HAP-1 (cell line): Measurements from ENCODE around the gene HIGD1C.
"Not testable (repeated sequence)": the region's sequence is repeated elsewhere in the genome, so short reads cannot be mapped to it uniquely, and the experiment has no call there.

Experiments used
- DNase-seq, 2 experiments: peaks; one replicate each; pipeline ENCODE4 v3.0.0-alpha.2; 2016 to 2020; ENCODE audit warnings: low spot score in 2 of 2
- H3K27me3 ChIP-seq: fragments of 250-450 bp; sonication (Bioruptor Pico); 2 replicates; pipeline ENCODE4 v1.5.1; 2020; ENCODE audit warnings: low read depth, mild to moderate bottlenecking, moderate library complexity
- H3K36me3 ChIP-seq: fragments of 250-450 bp; sonication (Bioruptor Pico); replicated peaks from 2 replicates; pipeline ENCODE4 v1.5.1; 2020; ENCODE audit warnings: mild to moderate bottlenecking
- H3K4me1 ChIP-seq: fragments of 250-450 bp; sonication (Bioruptor Pico); 2 replicates; pipeline ENCODE4 v1.5.1; 2020; ENCODE audit warnings: mild to moderate bottlenecking
- H3K4me3 ChIP-seq: fragments of 250-450 bp; sonication (Bioruptor Pico); 2 replicates; pipeline ENCODE4 v1.5.1; 2020; ENCODE audit warnings: mild to moderate bottlenecking, moderate library complexity
- H3K9me3 ChIP-seq: fragments of 250-450 bp; sonication (Bioruptor Pico); 2 replicates; pipeline ENCODE4 v1.5.1; 2020; ENCODE audit warnings: mild to moderate bottlenecking, moderate library complexity
- in situ Hi-C: fragments of 300-500 bp; cut with MboI; formaldehyde crosslinking; loops from 3 replicates; pipeline ENCODE4 v1.14.3; 2020; ENCODE audit warnings: low sequenced_read_pairs, inconsistent platforms, mixed read lengths

Gene HIGD1C

DNA sequence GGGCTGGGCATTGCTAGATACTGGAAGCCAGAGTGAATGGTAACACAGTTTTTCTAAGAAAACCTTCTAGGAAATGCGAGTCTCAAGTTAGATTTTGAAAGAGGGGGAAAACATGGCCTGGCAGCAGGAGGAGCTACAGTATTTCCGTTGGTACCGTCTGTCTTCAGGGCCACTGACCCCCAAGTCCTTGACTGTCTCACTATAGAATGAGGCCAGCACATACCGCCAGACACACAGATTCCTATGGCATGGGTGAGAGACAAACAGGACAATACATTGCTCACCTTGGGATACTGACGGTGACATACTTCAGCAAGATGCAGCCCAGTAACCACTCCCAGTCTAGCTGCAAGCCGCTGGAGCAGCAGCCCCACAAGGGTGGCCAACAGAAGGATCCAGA is 52.2 kb downstream of the HIGD1C start:
- in situ Hi-C loops, result no loop called here
- no peak for DNase-seq
- H3K36me3 ChIP-seq, result peaks cover 48% of the 10 kb centered on the region

GRCh38 chr12:51005030-51005429 is 52.7 kb downstream of the HIGD1C start:
- in situ Hi-C loops, result no loop called here
- peaks cover 45% of the 10 kb centered on the region for H3K36me3 ChIP-seq

More for the DNA sequence above, 52.2 kb downstream of the HIGD1C start:
- H3K4me1 ChIP-seq, result peaks cover 9% of the 10 kb centered on the region
- no peak overlapping the region for H3K4me3 ChIP-seq
- H3K9me3 ChIP-seq, result no peaks in the 10 kb centered on the region; the same call in 1 of the 2 replicates
- H3K27me3 ChIP-seq, result no peaks in the 10 kb centered on the region

DNA sequence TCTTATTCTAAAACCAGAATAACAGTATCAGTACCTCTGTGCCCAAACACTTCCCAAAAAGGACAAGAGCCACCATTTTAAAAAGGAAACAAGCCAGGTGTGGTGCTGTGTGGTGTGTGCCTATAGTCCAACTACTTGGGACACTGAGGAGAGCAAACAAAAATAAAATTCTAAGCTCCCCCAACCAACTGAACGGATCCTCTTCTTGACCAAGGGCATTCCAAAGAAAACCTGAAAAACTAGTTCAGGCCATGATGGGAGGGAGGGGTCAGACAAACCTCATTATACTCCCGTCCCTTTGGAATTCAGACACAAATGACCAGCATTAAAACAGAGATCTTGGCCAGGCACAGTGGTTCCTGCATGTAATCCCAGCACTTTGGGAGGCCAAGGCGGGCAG is 53.3 kb downstream of the HIGD1C start:
- peaks cover 41% of the 10 kb centered on the region for H3K36me3 ChIP-seq
- H3K9me3 ChIP-seq, result no peaks in the 10 kb centered on the region; the same call in 1 of the 2 replicates
- in situ Hi-C loops, result no loop called here
- H3K4me1 ChIP-seq, result peaks cover 18% of the 10 kb centered on the region
- H3K4me3 ChIP-seq, result no peak overlapping the region
- no peaks in the 10 kb centered on the region for H3K27me3 ChIP-seq
- no peak for DNase-seq

More at GRCh38 chr12:51005030-51005429, 52.7 kb downstream of the HIGD1C start:
- H3K4me1 ChIP-seq, result peaks cover 14% of the 10 kb centered on the region
- H3K27me3 ChIP-seq, result no peaks in the 10 kb centered on the region
- H3K9me3 ChIP-seq, result no peaks in the 10 kb centered on the region; the same call in 1 of the 2 replicates
- DNase-seq, result no peak
- H3K4me3 ChIP-seq, result no peak overlapping the region

DNA sequence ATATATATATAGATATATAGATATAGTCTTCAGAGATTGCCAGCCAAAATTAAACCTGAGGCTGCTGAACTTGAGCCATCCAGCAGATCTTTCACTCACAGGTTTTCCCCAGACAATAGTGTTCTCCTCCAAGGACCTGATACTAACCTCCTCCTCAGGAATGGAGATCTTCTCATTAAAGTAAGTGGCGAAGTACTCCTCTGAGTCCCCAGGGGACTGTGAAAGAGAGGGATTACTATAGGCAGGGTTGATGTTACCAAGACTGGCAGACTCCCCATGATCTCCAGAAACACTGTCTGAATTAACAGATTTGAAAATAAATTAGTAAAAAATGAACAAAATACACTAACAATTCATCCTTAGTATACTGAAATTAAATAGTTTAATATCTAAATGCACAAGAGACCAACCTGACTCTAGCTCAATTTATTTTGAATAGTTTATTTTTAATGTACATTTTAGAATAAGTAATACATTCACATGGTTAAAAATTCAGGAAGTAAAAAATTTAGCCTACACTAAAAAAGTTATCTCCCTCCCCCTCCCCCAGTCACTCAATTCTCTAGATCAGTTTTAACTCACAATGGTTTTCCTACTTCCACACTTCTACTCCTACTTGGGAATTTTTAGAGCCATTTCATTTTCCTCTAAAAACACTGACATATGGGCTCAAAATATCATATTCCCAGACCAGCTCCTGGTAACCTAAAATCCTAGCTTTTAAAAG is 56.1 kb downstream of the HIGD1C start:
- peaks cover 28% of the 10 kb centered on the region for H3K4me1 ChIP-seq
- no peaks in the 10 kb centered on the region; the same call in 1 of the 2 replicates for H3K9me3 ChIP-seq
- H3K4me3 ChIP-seq, result no peak overlapping the region
- DNase-seq, result peak in 1 of 2 experiments; percentile 24
- H3K27me3 ChIP-seq, result no peaks in the 10 kb centered on the region
- peaks cover 41% of the 10 kb centered on the region for H3K36me3 ChIP-seq
- in situ Hi-C loops, result no loop called here

GRCh38 chr12:51009056-51009440 is 56.7 kb downstream of the HIGD1C start:
- H3K4me3 ChIP-seq, result no peak overlapping the region
- in situ Hi-C loops, result no loop called here

GRCh38 chr12:51011955-51012354 is 59.6 kb downstream of the HIGD1C start:
- peak; percentile 34 to 79 for DNase-seq
- Histone ChIP-seq H3K4me3 (no peak overlapping the region), H3K27me3 (no peaks in the 10 kb centered on the region), H3K9me3 (no peaks in the 10 kb centered on the region), H3K36me3 (peaks cover 15% of the 10 kb centered on the region), H3K4me1 (peaks cover 33% of the 10 kb centered on the region)
- in situ Hi-C loops, result no loop called here

More at GRCh38 chr12:51009056-51009440, 56.7 kb downstream of the HIGD1C start:
- Histone ChIP-seq H3K4me1 (peaks cover 29% of the 10 kb centered on the region), H3K9me3 (no peaks in the 10 kb centered on the region; the same call in 1 of the 2 replicates), H3K36me3 (peaks cover 41% of the 10 kb centered on the region), H3K27me3 (no peaks in the 10 kb centered on the region)
- peak in 1 of 2 experiments; percentile 36 for DNase-seq

GRCh38 chr12:51012570-51013236 is 60.4 kb downstream of the HIGD1C start:
- no peaks in the 10 kb centered on the region for H3K9me3 ChIP-seq
- H3K4me1 ChIP-seq, result peaks cover 33% of the 10 kb centered on the region
- no peak for DNase-seq
- no peaks in the 10 kb centered on the region for H3K27me3 ChIP-seq
- in situ Hi-C loops, result no loop called here
- H3K4me3 ChIP-seq, result no peak overlapping the region
- H3K36me3 ChIP-seq, result peaks cover 8% of the 10 kb centered on the region

GRCh38 chr12:51013441-51013840 is 61.1 kb downstream of the HIGD1C start:
- H3K4me1 ChIP-seq, result peaks cover 33% of the 10 kb centered on the region
- no peak for DNase-seq
- H3K36me3 ChIP-seq, result peaks cover under 1% of the 10 kb centered on the region
- H3K4me3 ChIP-seq, result no peak overlapping the region
- H3K9me3 ChIP-seq, result no peaks in the 10 kb centered on the region
- in situ Hi-C loops, result no loop called here
- no peaks in the 10 kb centered on the region for H3K27me3 ChIP-seq

DNA sequence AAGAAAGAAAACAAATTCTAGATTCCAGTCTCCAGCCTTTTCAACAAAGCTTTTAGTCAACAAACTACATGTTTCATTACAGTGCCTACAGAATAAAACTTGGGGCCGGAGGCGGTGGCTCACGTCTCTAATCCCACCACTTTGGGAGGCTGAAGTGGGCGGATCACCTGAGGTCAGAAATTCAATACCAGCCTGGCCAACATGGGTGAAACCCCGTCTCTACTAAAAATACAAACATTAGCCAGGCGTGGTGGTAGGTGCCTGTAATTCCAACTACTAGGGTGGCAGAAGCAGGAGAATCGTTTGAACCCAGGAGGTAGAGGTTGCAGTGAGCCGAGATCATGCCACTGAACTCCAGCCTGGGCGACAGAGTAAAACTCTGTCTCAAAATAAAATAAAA is 62.1 kb downstream of the HIGD1C start:
- H3K4me1 ChIP-seq, result peaks cover 24% of the 10 kb centered on the region
- H3K9me3 ChIP-seq, H3K27me3 ChIP-seq, H3K4me3 ChIP-seq, H3K36me3 ChIP-seq, in situ Hi-C loops: not testable (repeated sequence)
- peak in 1 of 2 experiments; percentile 35 for DNase-seq

DNA sequence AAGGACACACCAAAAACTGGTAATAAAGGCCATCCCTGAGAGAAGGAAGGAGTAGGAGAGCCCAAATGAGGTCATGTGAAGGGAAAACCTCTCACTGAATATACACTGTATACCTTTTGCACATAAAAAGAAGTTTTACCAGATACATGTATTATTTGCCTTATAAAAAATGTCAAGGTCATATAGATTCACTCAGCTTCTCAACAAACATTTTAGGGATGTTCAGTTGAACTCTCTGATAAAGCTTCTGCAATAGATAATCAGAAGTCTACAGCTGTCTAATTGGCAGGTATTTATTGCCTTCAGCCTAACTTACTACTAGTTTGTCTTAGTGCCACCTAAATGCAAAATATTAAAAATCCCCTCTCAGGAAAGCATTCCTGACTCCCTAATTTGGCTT is 65.1 kb downstream of the HIGD1C start:
- Histone ChIP-seq H3K9me3 (no peaks in the 10 kb centered on the region), H3K4me1 (peaks cover 13% of the 10 kb centered on the region), H3K36me3 (no peaks in the 10 kb centered on the region), H3K27me3 (no peaks in the 10 kb centered on the region), H3K4me3 (no peak overlapping the region)
- DNase-seq, result no peak
- in situ Hi-C loops, result no loop called here

DNA sequence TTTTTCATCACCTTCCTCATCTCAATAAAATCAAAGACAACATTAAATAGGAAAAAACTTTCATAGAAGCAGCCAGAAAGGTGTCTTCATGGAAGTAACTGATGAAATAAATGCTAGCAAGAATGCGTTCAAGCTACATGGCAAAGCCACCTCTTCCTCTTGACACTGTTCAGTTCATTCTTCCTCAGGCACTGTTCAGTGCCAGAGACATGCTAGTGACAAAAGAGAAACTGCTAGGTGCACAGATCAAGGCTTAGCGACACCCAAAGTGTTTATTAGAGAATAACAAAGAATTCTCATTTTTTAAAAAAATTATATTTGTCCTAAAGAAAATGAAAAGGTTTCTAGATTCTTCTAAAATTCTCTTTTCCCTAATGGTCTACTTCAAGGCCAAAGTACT is 66.6 kb downstream of the HIGD1C start:
- no peaks in the 10 kb centered on the region for H3K36me3 ChIP-seq
- in situ Hi-C loops, result no loop called here
- peaks cover 13% of the 10 kb centered on the region for H3K4me1 ChIP-seq
- no peaks in the 10 kb centered on the region for H3K9me3 ChIP-seq
- H3K27me3 ChIP-seq, result no peaks in the 10 kb centered on the region
- DNase-seq, result no peak
- no peak overlapping the region for H3K4me3 ChIP-seq

DNA sequence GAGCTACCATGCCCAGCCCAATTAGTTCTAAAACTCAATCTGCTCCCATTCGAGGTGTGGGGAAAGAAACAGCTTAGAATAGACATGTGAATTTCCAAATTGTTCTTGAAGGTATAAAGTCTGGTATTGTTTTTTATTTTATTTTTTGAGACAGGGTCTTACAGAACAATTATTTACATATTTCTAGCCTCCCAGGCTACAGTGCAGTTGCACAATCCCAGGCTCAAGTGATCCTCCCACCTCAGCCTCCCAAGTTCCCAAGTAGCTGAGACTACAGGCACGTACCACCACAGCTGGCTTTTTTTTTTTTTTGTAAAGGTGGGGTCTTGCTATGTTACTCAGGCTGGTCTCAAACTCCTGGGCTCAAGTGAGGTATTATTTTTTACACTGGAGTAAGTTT is 67.6 kb downstream of the HIGD1C start:
- Histone ChIP-seq H3K36me3 (no peaks in the 10 kb centered on the region), H3K9me3 (no peaks in the 10 kb centered on the region), H3K4me1 (peaks cover 14% of the 10 kb centered on the region), H3K4me3 (no peak overlapping the region), H3K27me3 (no peaks in the 10 kb centered on the region)
- in situ Hi-C loops, result no loop called here
- no peak for DNase-seq
